ENCODE measurements around the gene SCAMP1.
"Not testable (repeated sequence)": the region's sequence is repeated elsewhere in the genome, so short reads cannot be mapped to it uniquely, and the experiment has no call there.

SCAMP1 gene, protein sequence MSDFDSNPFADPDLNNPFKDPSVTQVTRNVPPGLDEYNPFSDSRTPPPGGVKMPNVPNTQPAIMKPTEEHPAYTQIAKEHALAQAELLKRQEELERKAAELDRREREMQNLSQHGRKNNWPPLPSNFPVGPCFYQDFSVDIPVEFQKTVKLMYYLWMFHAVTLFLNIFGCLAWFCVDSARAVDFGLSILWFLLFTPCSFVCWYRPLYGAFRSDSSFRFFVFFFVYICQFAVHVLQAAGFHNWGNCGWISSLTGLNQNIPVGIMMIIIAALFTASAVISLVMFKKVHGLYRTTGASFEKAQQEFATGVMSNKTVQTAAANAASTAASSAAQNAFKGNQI

DNA sequence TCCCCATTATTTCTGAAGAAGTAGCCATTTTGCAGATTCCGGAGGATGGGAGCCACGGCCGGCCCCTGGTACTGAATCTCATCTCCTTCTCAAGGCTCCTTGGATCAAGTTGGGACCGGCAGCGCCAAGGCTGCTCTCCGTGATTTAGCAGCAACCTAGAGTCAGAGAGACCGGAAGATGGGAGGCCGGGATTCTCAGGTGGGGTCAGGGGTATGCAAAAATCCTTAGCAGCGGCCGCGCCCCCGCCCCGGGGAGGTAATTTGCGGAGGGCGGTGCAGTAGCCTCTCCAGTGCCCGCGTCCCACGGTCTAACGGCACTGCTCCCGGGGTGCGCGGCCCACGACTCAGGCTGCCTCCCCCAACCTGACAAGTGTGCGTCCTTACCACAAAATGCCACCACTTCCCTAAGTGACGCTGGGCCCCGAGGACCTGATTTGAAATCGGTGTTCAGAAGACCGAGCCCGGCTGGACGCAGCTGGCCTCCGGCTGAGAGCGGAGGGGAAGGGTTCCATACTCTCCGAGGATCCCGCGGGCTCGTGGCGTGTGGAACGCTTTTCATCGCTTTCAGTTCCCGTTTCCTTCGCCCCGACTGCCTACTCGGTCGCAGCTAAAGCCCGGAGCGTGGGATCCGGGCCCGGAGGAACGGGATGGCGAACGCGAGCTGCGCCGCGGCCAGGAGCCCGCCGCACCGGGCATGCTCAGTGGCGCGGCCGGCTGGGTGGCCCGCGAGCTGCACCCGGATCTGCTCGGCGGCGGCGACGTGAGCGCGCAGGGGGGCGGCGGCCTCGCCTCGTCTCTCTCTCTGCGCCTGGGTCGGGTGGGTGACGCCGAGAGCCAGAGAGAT lies at the start of gene SCAMP1:
Gene SCAMP1, plus strand, starts transcription at position 787 of the 843 bp plus-strand sequence. Its CDS starts 55 bp downstream, at position 842.
- DNase-seq (ENCODE audit: low read depth in 4 of 4, low spot score in 1 of 4): peak; percentile 74 to 88 (median 84)

DNA sequence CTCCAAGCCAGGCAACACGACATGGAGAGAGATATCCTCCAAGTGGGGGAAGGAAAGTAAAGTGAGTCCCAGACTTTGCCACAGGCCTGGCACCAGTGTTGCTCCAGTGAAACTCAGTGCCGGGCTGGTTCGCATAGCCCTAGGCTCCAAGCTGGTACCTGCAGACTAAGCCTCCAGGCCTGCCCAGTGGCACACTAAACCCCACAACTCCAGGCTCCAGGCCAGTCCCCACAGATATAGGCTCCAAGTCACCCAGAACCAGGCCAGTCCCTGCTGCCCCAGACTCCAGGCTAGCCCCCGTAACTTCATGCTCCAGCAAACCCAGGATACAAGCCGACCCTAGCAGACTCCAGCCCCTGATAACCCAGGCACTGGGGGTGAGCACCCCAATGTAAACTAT lies 42.9 kb upstream of the SCAMP1 start:
- no peak for DNase-seq (ENCODE audit: low read depth in 4 of 4, low spot score in 1 of 4)

DNA sequence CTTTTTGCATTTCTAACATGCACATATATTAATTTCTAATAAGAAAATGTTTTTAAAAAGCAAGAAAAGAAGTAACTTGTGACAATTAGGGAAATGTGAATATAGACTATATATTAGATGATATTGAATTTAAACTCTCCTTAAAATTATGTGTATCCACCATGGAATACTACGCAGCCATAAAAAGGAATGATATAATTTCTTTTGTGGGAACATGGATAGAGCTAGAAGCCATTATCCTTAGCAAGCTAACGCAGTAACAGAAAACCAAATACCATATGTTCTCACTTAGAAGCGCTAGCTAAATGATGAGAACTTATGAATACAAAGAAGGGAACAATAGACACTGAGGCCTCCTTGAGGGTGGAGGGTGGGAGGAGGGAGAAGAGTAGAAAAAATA lies 42.1 kb upstream of the SCAMP1 start:
- no peak for DNase-seq (ENCODE audit: low read depth in 4 of 4, low spot score in 1 of 4)

- no peak for DNase-seq (ENCODE audit: low read depth in 4 of 4, low spot score in 1 of 4)
These were observed 40.0 kb upstream of the SCAMP1 start for GRCh38 chr5:78320401-78320800.

- no peak for DNase-seq (ENCODE audit: low read depth in 4 of 4, low spot score in 1 of 4)
These were observed 37.2 kb upstream of the SCAMP1 start for GRCh38 chr5:78323241-78323640.

- no peak for DNase-seq (ENCODE audit: low read depth in 4 of 4, low spot score in 1 of 4)
These were observed 33.5 kb upstream of the SCAMP1 start for GRCh38 chr5:78326930-78327329.

DNA sequence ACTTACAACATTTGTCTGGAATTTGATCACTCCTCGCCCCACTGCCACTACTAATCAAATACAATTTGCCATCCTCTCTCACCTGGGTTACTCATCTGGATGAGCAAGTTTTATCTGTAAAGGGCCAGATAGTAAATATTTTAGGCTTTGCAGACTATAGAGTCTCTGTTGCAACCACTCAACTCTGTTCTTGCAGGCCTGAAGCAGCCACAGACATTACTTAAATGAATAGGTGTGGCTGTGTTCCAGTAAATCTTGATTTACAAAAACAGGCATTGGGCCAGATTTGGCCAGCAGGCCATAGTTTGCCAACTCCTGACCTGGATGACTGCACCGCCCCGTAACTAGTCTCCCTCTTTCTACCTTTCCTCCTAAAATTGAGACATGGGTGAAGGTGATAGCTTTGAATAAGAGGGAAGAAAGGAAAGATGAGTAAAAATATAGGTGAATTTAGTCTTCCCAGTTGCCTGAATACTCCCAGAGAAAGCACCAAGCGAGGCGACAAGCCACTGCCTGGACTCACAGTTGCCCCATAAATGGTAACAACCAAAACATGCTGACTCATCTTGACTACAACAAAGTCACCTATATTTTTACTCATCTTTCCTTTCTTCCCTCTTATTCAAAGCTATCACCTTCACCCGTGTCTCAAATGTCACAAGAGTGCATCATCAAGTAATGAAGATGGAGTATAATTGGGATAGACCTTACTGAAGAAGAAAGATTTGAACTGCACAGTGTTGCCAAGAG lies 32.5 kb upstream of the SCAMP1 start:
- no peak for DNase-seq (ENCODE audit: low read depth in 4 of 4, low spot score in 1 of 4)

GRCh38 chr5:78328585-78329173 lies 31.7 kb upstream of the SCAMP1 start:
- DNase-seq (ENCODE audit: low read depth in 4 of 4, low spot score in 1 of 4): no peak

DNA sequence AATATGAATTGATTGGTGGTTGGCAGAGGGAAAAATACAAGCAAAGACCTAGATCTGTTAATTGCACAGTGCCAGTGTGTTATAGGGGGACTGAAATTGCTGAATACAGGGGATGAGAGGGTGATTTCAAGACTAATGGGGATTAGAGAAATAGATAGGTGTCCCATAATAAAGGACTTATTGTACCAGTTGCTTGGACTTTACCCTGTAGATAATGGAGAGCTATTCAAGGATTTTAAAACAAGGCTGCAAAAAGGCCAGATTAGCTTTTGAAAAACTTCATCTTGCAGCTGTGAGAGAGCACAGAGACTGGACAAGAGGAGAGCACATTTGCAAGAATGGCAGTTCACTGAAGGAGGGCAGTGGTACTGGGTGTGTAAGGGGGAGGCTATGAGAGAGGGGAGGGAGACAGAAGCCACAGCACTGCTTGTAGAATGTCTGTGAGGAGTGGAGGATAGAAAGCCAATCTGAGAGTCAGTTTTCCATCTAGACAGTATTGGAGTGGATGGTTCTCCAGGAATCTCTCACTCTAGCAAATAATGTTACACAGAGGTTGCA lies 28.8 kb upstream of the SCAMP1 start:
- no peak for DNase-seq (ENCODE audit: low read depth in 4 of 4, low spot score in 1 of 4)

- DNase-seq (ENCODE audit: low read depth in 4 of 4, low spot score in 1 of 4): no peak
These were observed 25.6 kb upstream of the SCAMP1 start for GRCh38 chr5:78334811-78335210.

DNA sequence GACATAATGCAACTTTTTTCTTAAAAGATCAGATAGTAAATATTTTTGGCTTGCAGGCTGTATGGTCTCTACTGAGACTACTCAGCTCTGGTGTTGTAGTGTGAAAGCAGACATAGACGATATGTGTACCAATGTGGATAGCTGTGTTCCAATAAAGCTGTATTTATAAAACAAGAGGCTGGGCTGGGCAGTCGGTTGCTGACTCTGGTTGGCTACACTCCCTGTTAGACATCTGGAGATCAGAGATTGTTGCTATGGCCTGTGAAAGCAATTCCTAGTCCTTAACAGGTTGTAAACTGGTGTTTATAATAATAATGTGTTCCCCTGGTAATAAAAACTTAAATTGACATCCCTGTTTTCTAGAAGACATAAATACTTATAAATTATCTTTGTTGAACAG lies 24.4 kb upstream of the SCAMP1 start:
- DNase-seq (ENCODE audit: low read depth in 4 of 4, low spot score in 1 of 4): no peak

DNA sequence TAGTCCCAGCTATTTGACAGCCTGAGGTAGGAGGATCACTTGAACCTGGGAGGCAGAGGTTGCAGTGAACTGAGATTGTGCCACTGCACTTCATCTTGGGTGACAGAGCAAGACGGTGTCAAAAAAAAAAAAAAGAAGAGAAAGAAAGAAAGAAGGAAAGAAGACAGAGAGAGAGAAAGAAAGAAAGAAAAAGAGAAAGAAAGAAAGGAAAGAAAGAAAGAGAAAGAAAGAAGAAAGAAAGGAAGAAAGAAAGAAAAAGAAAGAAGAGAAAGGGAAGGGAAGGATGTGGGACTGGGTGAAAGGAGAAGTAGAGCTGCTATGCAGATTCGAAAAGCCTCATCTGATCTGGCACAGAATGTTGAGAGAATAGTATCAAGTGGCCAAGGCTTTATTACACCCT lies 23.7 kb upstream of the SCAMP1 start:
- no peak for DNase-seq (ENCODE audit: low read depth in 4 of 4, low spot score in 1 of 4)

DNA sequence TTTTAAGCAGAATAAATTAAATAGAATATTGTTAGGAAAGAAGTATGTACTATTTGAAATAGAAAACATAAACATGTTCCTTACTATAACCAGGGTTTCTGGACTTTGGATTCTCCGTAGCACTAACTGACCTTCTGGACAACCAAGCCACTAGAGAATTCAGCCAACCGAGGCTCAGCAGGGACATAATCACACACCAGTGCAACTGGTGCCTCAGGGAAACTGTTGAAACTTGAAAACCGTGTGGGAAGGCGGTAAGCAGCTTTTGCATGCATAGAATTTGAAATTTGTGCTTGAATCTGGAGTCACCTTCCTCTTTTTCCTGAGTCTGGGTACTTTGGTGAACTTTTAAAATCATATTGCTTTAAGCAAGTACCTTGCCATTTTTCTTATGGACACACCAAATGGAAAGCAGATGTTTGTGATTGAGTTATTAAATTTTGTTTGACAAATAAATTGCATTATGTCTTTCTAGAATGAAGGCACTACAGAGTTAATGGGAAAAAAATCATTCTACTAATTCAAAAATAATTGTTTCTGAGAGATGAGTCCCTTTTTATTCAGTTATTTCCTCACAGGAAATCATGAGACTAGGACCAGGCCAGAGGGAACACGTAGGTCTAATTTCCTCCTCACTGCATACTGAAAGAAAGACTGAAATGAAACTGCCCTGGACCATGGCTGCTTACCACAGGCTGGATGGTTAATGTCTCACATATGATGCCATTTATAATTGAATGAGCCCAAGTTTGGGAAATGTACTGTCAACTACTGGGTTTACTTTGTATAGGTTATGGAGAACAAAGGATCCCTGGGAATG lies 20.6 kb upstream of the SCAMP1 start:
- DNase-seq (ENCODE audit: low read depth in 4 of 4, low spot score in 1 of 4): no peak

DNA sequence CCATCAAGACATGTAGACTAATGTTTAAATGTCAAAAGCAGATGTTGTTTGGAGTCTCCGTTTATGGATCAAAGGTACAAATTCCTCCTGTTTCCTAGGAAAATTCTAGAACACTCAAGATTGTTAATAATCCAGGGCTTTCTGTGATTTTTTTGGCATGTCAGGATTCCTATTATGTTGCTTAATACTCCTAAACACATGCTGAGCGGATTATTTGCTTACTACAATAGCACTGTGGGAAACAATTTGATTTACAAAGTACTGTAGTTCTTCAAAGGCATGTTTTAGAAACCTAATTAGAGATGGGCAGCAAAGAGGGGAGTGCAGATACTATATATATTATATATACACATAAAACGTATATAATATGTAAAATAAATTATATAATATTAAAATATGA lies 19.0 kb upstream of the SCAMP1 start:
- DNase-seq (ENCODE audit: low read depth in 4 of 4, low spot score in 1 of 4): no peak

GRCh38 chr5:78345485-78345884 lies 14.9 kb upstream of the SCAMP1 start:
- DNase-seq (ENCODE audit: low read depth in 4 of 4, low spot score in 1 of 4): no peak

GRCh38 chr5:78353520-78353919 lies 6.9 kb upstream of the SCAMP1 start:
- no peak for DNase-seq (ENCODE audit: low read depth in 4 of 4, low spot score in 1 of 4)

DNA sequence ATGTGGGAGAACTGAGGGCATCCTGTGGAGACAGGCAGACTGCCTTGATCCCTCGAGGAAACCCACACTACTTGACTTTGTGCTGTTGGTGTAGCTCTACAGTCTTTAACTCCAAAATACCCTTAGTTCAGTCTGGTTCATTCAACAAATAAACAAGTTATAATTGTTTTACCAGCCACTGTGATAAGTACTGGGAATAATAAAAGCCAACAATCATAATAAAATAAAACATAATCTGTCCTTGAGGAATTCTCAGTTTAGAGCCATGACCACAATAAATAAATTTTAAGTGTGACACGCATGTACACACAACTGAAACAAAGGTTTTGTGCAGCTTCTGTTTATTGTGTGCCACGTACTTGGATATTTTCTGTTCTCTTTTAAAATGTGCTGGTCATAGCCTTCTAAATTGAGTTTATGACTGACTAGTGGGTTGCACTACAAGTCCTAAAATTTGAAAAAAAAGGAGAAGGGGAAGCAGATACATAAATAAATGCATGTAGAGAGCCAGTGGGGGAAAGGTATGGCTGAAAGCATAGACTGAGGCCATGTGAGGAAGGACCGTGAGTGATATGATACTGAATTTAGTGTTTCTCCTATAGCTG lies 6.2 kb upstream of the SCAMP1 start:
- no peak for DNase-seq (ENCODE audit: low read depth in 4 of 4, low spot score in 1 of 4)

DNA sequence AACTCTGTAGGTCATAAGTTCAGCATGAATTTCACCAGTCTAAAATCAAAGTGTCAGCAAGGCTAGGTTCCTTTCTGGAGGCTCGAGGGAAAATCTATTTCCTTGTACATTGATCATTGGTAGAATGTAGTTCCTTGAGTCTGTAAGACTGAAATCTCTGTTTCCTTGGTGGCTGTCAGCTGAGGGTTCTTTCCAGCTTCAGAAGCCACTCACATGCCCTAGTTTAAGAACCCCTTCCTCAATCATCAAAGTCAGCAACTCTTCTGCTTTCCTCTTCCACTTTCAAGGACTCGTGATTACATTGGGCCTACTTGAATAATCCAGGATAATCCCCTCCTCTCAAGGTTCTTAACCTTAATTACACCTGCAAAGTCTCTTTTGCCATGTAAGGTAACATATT lies 4.9 kb upstream of the SCAMP1 start:
- no peak for DNase-seq (ENCODE audit: low read depth in 4 of 4, low spot score in 1 of 4)

DNA sequence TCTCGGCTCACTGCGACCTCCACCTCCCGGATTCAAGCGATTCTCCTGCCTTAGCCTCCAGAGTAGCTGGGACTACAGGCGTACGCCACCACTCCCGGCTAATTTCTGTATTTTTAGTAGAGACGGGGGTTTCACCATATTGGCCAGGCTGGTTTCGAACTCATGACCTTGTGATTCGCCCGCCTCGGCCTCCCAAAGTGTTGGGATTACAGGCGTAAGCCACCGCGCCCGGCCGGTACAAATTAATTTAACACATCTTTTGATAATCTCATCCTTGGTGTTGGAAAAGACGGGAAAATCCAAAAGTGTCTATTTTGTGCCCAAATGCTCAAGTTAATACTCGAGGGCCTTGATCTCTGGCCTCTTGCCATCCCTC lies 974 bp upstream of the SCAMP1 start:
- not testable (repeated sequence) for DNase-seq (ENCODE audit: low read depth in 4 of 4, low spot score in 1 of 4)

DNA sequence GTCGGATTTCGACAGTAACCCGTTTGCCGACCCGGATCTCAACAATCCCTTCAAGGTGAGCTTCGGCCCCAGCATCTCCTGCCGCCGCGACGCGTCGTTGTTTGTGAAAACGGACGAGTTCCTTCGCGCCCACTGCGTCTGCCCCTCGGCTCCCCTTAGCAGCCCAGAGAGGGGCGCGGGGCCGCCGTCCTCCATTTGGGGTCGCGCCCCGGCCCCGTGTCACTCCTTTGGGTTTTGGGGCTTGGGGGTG lies 182 bp downstream of the SCAMP1 start:
- no peak for DNase-seq (ENCODE audit: low read depth in 4 of 4, low spot score in 1 of 4)

All from stimulated activated CD4-positive, alpha-beta T cell treated with anti-CD3 and anti-CD28 coated beads, Interleukin-1b, Interleukin-23, amount 100 ng/mL, for 24 hours (primary cell).